BE2C (cell line): Measurements from ENCODE around the gene MAEA.
"Not testable (repeated sequence)": the region's sequence is repeated elsewhere in the genome, so short reads cannot be mapped to it uniquely, and the experiment has no call there.

Source experiments
- DNase-seq: peaks from one replicate; pipeline ENCODE4 v3.0.0-alpha.2; 2020
- H3K27me3 ChIP-seq: fragments of 250-450 bp; sonication (Bioruptor Pico); 2 replicates; pipeline ENCODE4 v1.5.1; 2020; ENCODE audit warnings: mild to moderate bottlenecking
- H3K36me3 ChIP-seq: fragments of 250-450 bp; sonication (Bioruptor Pico); 2 replicates; pipeline ENCODE4 v1.5.1; 2020; ENCODE audit warnings: mild to moderate bottlenecking
- H3K4me1 ChIP-seq: fragments of 250-450 bp; sonication (Bioruptor Pico); 2 replicates; pipeline ENCODE4 v1.5.1; 2020
- H3K4me3 ChIP-seq: 2 replicates; pipeline ENCODE4 v1.5.1; 2011; ENCODE audit warnings: low read depth, low read length
- H3K9me3 ChIP-seq: fragments of 250-450 bp; sonication (Bioruptor Pico); 2 replicates; pipeline ENCODE4 v1.5.1; 2020
- CTCF ChIP-seq: IDR thresholded peaks from 2 replicates; pipeline ENCODE4 v1.5.1; 2012; ENCODE audit warnings: mild to moderate bottlenecking, low read depth, low read length

The MAEA gene

GRCh38 chr4:1291091-1291490 is 1.4 kb downstream of the MAEA start:
- H3K4me1 ChIP-seq = no peaks in the 10 kb centered on the region; the same call in 1 of the 2 replicates
- H3K36me3 ChIP-seq = no peaks in the 10 kb centered on the region; the same call in none of the 2 replicates
- no peaks in the 10 kb centered on the region for H3K9me3 ChIP-seq
- DNase-seq = no peak
- H3K27me3 ChIP-seq = no peaks in the 10 kb centered on the region
- H3K4me3 ChIP-seq = peak overlapping the region; percentile 95
- no peak for TF ChIP-seq CTCF

GRCh38 chr4:1291996-1292702 is 2.5 kb downstream of the MAEA start:
- no peak for TF ChIP-seq CTCF

GRCh38 chr4:1292703-1293011 is 3.0 kb downstream of the MAEA start:
- H3K36me3 ChIP-seq, H3K27me3 ChIP-seq, H3K4me3 ChIP-seq, H3K9me3 ChIP-seq, H3K4me1 ChIP-seq, DNase-seq: not testable (repeated sequence)

More at GRCh38 chr4:1291996-1292702, 2.5 kb downstream of the MAEA start:
- Histone ChIP-seq H3K4me3 (no peak overlapping the region), H3K27me3 (no peaks in the 10 kb centered on the region), H3K9me3 (no peaks in the 10 kb centered on the region), H3K36me3 (peaks cover 4% of the 10 kb centered on the region), H3K4me1 (no peaks in the 10 kb centered on the region; the same call in 1 of the 2 replicates)
- DNase-seq = no peak

- no peak for DNase-seq
- Histone ChIP-seq H3K27me3 (no peaks in the 10 kb centered on the region), H3K9me3 (no peaks in the 10 kb centered on the region), H3K4me1 (no peaks in the 10 kb centered on the region; the same call in 1 of the 2 replicates), H3K36me3 (peaks cover 9% of the 10 kb centered on the region), H3K4me3 (no peak overlapping the region)
- no peak for TF ChIP-seq CTCF
Observed at GRCh38 chr4:1293531-1293941, 3.8 kb downstream of the MAEA start.

GRCh38 chr4:1293991-1294390 is 4.3 kb downstream of the MAEA start:
- H3K4me3 ChIP-seq = no peak overlapping the region
- H3K36me3 ChIP-seq = peaks cover 10% of the 10 kb centered on the region
- H3K4me1 ChIP-seq = no peaks in the 10 kb centered on the region; the same call in 1 of the 2 replicates
- no peaks in the 10 kb centered on the region for H3K27me3 ChIP-seq
- no peak for DNase-seq
- no peaks in the 10 kb centered on the region for H3K9me3 ChIP-seq
- no peak for TF ChIP-seq CTCF

GRCh38 chr4:1294424-1294823 is 4.7 kb downstream of the MAEA start:
- DNase-seq = no peak
- H3K4me3 ChIP-seq = no peak overlapping the region
- peaks cover 14% of the 10 kb centered on the region for H3K36me3 ChIP-seq
- no peaks in the 10 kb centered on the region for H3K27me3 ChIP-seq
- H3K9me3 ChIP-seq = no peaks in the 10 kb centered on the region
- no peaks in the 10 kb centered on the region; the same call in 1 of the 2 replicates for H3K4me1 ChIP-seq
- TF ChIP-seq CTCF = no peak

- Histone ChIP-seq H3K9me3 (no peaks in the 10 kb centered on the region), H3K4me1 (no peaks in the 10 kb centered on the region; the same call in 1 of the 2 replicates), H3K36me3 (peaks cover 17% of the 10 kb centered on the region), H3K27me3 (no peaks in the 10 kb centered on the region), H3K4me3 (no peak overlapping the region)
- TF ChIP-seq CTCF = no peak
- no peak for DNase-seq
Observed at GRCh38 chr4:1294891-1295290, 5.2 kb downstream of the MAEA start.
